RWPE1 (cell line): ENCODE results near the gene MED29.

Source experiments
- CTCF ChIA-PET: fragments of 350-600 bp; sonication (Branson Sonifier 250); formaldehyde crosslinking; extraction: SDS; loops from one replicate; lab custom pipeline; 2021; lab: Yijun Ruan, JAX
- POLR2A ChIA-PET: fragments of 400-600 bp; formaldehyde crosslinking; extraction: SDS; loops from one replicate; lab custom pipeline; 2020; ENCODE audit warnings: antibody characterized with exemption; ENCODE audit not compliant: low non-redundant PET; lab: Yijun Ruan, JAX
- DNase-seq: peaks from one replicate; pipeline ENCODE4 v3.0.0; 2012; ENCODE audit warnings: low spot score
- H3K27ac ChIP-seq: fragments of 450-650 bp; 2 replicates; pipeline ENCODE4 v1.5.1; 2017
- CTCF ChIP-seq: fragments of 450-650 bp; conservative IDR thresholded peaks from 2 replicates; pipeline ENCODE4 v1.5.1; 2017; ENCODE audit warnings: low read depth, mild to moderate bottlenecking

Gene MED29

DNA sequence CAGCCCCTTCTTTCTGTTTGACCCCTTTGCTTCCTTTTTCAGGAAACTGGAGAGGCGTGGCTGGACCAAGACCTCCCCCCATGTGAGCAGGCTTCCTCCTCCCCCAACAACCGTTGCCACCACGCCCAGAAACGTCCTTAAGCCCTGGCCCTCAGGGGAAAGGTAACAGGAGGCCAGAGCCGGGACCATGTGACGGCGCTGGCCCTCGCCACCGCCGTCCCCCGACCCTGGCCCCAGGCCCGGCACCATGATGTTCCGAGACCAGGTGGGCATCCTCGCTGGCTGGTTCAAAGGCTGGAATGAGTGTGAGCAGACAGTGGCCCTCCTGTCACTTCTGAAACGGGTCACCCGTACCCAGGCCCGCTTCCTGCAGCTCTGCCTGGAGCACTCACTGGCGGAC is 34.5 kb upstream of the MED29 start:
- H3K27ac ChIP-seq = no peak overlapping the region
- CTCF ChIA-PET = no interaction called here
- DNase-seq = no peak
- no peak for TF ChIP-seq CTCF
- POLR2A ChIA-PET = no interaction called here

DNA sequence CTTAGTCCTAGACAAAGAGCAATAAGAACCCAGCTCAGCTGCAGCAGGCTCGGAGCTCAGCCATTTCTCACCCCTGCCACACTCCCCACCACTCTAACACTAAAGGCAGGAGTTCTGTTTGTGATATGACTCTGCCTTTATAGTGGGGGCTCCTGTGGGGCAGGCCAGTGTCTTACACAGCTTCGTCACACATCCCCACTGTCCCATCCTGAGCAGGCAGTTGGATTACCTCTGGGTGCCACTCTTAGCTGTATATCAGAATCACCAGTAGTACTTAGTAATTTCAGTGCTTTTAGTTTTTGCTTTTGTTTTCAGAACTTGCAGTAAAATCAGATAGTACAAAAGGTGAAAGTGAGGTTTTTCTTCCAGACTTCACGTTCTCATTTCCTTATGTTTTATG is 32.2 kb upstream of the MED29 start:
- ChIA-PET CTCF (no interaction called here), POLR2A (no interaction called here)
- H3K27ac ChIP-seq = no peak overlapping the region
- TF ChIP-seq CTCF = no peak
- DNase-seq = no peak

DNA sequence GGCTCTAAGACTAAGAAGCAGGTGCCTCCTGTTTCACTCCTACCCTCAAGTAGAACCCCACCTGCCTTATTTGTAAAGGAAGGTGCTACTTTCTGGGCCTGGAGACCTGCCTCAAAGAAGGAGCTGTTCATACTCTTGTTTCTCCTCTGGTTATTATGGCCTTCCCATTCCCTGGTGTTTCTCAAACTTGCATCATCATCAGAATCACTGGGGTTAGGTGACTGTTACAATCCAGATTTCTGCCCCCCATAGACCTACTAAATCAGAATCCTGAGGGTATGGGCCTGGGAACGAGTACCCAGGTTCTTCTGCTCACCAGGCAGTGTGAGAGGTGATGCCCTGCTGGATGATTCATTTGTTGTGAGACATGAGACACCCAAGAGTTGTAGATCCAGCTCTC is 30.6 kb upstream of the MED29 start:
- POLR2A ChIA-PET = no interaction called here
- no peak for DNase-seq
- CTCF ChIA-PET = no interaction called here
- no peak overlapping the region; the same call in 1 of the 2 replicates for H3K27ac ChIP-seq
- TF ChIP-seq CTCF = no peak

- POLR2A ChIA-PET = no interaction called here
- CTCF ChIA-PET = interaction anchor here (0.5 to 0.8 kb wide), 3 partner anchors 14 to 311 kb away, joined by 3 to 5 read pairs (median 4); no protein-coding TSS in a partner anchor
- peak overlapping the region; percentile 73 for H3K27ac ChIP-seq
- TF ChIP-seq CTCF = no peak
- DNase-seq = peak; percentile 45
Measured at GRCh38 chr19:39362682-39363657, 28.2 kb upstream of the MED29 start.

DNA sequence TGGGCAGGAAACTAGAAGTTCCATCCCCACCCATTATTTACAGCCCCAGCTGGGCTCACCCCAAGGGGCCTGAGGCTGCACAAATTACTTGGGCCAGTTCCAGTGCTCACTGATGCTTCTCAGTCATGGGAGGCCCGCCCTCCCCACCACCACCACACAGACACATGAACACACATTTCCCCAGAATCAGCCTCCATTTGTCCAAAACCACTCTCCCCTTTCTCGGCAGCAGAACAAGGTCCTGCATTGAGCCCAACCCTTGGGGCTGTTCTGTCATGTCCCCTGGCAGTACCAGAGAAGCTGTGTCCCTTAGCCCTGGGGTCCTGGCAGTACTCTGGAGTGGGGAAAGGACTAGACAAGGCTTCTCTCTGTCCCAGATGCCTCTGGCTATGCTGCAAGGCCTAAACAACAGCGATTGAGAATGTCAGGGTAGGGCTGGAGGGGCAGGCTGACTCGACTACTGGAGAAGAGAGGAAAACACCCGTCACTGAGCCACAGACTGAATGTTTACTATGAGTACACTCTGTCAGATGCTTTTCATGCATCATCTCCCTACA is 27.2 kb upstream of the MED29 start:
- ChIA-PET POLR2A (no interaction called here), CTCF (interaction anchor here (0.5 to 0.7 kb wide), 3 partner anchors 21 to 469 kb away, joined by 3 to 4 read pairs (median 3); no protein-coding TSS in a partner anchor)
- TF ChIP-seq CTCF = no peak
- no peak for DNase-seq
- peak overlapping the region; percentile 58 for H3K27ac ChIP-seq

GRCh38 chr19:39365531-39365930 is 25.6 kb upstream of the MED29 start:
- no peak for DNase-seq
- ChIA-PET CTCF (no interaction called here), POLR2A (no interaction called here)
- no peak overlapping the region for H3K27ac ChIP-seq
- no peak for TF ChIP-seq CTCF
